ENCODE results near the gene ABCA9.

GRCh38 chr17:68939195-68939594, 121.5 kb downstream of the ABCA9 start:
- TF ChIP-seq CTCF (IDR thresholded peaks at IDR 0.05) (no peak), POLR2A (IDR thresholded peaks at IDR 0.05) (no peak)

Data from breast epithelium (tissue), 3 donors.